GM12892 (cell line): Measurements from ENCODE around the gene FSCB.

Source experiments
- POLR2A ChIP-seq: IDR thresholded peaks from 2 replicates; pipeline ENCODE4 v1.6.1; 2011; ENCODE audit warnings: low read depth, low read length, control low read depth
- TAF1 ChIP-seq: IDR thresholded peaks from 2 replicates; pipeline ENCODE4 v1.6.1; 2011; ENCODE audit warnings: low read depth, mild to moderate bottlenecking, control low read depth, low read length, borderline replicate concordance

DNA sequence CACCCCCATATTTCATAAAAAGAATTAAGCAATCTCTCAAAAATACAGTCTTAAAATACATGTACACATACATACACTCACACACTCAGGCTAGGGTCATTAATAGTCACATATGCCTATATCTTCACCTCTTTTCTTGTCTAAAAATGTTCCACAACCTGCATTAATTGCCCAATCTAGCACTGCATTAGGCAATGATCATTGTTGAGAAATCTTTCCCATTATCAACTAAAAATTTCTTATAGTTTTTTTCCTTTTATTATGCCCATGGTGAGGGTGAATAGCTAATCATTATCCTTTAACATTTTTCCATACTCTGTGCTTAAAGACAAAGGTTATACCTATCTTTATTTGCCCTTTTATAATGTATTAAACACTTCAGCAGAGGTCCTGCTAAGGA, 38.3 kb downstream of the FSCB start:
- TF ChIP-seq POLR2A (no peak), TAF1 (no peak)
